ENCODE results near the gene IL1RL2. TPM values are rescaled to one million over a fixed set of nuclear protein-coding genes. Genes with fewer than 3 reads are reported as not detected.

Gene IL1RL2
- total and polyA plus RNA-seq, 2 experiments from 2014 or later = 2.0 to 2.3 TPM

GRCh38 chr2:102145934-102146333 lies 40.9 kb upstream of the IL1RL2 start:
- in situ Hi-C loops (cut with MboI) = loop anchor here (25.0 kb wide), 1 partner anchor 109 kb away; no protein-coding TSS in a partner anchor
- Histone ChIP-seq H3K9me2 (ENCODE audit: insufficient read depth) (no peaks in the 10 kb centered on the region), H2AFZ (no peak overlapping the region), H3K27me3 (replicated peaks; ENCODE audit: insufficient read depth) (no peaks in the 10 kb centered on the region), H3K4me3 (no peak overlapping the region), H4K20me1 (ENCODE audit: insufficient read depth) (peaks cover 4% of the 10 kb centered on the region; the same call in 1 of the 2 replicates), H3K36me3 (ENCODE audit: low read depth) (peaks cover 35% of the 10 kb centered on the region), H3F3A (ENCODE audit: insufficient read depth) (peaks cover 57% of the 10 kb centered on the region), H3K79me2 (ENCODE audit: insufficient read depth) (peaks cover 94% of the 10 kb centered on the region), H3K4me1 (ENCODE audit: insufficient read depth) (peaks cover 14% of the 10 kb centered on the region), H3K9ac (no peak overlapping the region), H3K27ac (no peak overlapping the region), H3K9me3 (ENCODE audit: low read depth) (no peaks in the 10 kb centered on the region), H3K4me2 (ENCODE audit: unreplicated experiment) (no peak overlapping the region)
- 97 to 100% methylated on average over 4 of the region's 4 CpGs for WGBS, 2 experiments (ENCODE audit: low coverage in 1 of 2, low lambda C conversion rate in 2 of 2, missing lambda C conversion rate in 2 of 2)
- TF ChIP-seq EZH2phosphoT487 (IDR thresholded peaks at IDR 0.05; ENCODE audit: insufficient read depth, low read depth) (no peak), EZH2 (IDR thresholded peaks at IDR 0.05; ENCODE audit: insufficient read depth, poor library complexity, severe bottlenecking) (no peak)
- DNase-seq = no peak

- peak overlapping the region; percentile 67 for H3K27ac ChIP-seq
- WGBS, 2 experiments (ENCODE audit: low coverage in 1 of 2, low lambda C conversion rate in 2 of 2, missing lambda C conversion rate in 2 of 2) = 67 to 80% methylated on average over 3 of the region's 3 CpGs
- in situ Hi-C loops (cut with MboI) = loop anchor here (25.0 kb wide), 1 partner anchor 111 kb away; no protein-coding TSS in a partner anchor
- peak overlapping the region; percentile 45; the same call in 1 of the 2 replicates for H3K9ac ChIP-seq
- H3K79me2 ChIP-seq (ENCODE audit: insufficient read depth) = peaks cover 100% of the 10 kb centered on the region
- no peaks in the 10 kb centered on the region for H3K4me1 ChIP-seq (ENCODE audit: insufficient read depth)
- peak; percentile 68 for DNase-seq
- TF ChIP-seq EZH2phosphoT487 (IDR thresholded peaks at IDR 0.05; ENCODE audit: insufficient read depth, low read depth) (no peak), EZH2 (IDR thresholded peaks at IDR 0.05; ENCODE audit: insufficient read depth, poor library complexity, severe bottlenecking) (no peak)
- H3K9me3 ChIP-seq (ENCODE audit: low read depth) = no peaks in the 10 kb centered on the region
- no peak overlapping the region for H2AFZ ChIP-seq
- no peak overlapping the region for H3K4me2 ChIP-seq (ENCODE audit: unreplicated experiment)
- peaks cover 40% of the 10 kb centered on the region for H3K36me3 ChIP-seq (ENCODE audit: low read depth)
- H3K9me2 ChIP-seq (ENCODE audit: insufficient read depth) = no peaks in the 10 kb centered on the region
- H4K20me1 ChIP-seq (ENCODE audit: insufficient read depth) = peaks cover 13% of the 10 kb centered on the region
- no peak overlapping the region for H3K4me3 ChIP-seq
- no peaks in the 10 kb centered on the region for H3K27me3 ChIP-seq (replicated peaks; ENCODE audit: insufficient read depth)
- peaks cover 46% of the 10 kb centered on the region for H3F3A ChIP-seq (ENCODE audit: insufficient read depth)
Measured at GRCh38 chr2:102147935-102148334, 38.9 kb upstream of the IL1RL2 start.

GRCh38 chr2:102149243-102149642 lies 37.6 kb upstream of the IL1RL2 start:
- H3K9ac ChIP-seq = no peak overlapping the region
- no peaks in the 10 kb centered on the region for H3K4me1 ChIP-seq (ENCODE audit: insufficient read depth)
- H2AFZ ChIP-seq = no peak overlapping the region
- DNase-seq = no peak
- in situ Hi-C loops (cut with MboI) = loop anchor here (25.0 kb wide), 1 partner anchor 112 kb away; no protein-coding TSS in a partner anchor
- no peak overlapping the region for H3K4me2 ChIP-seq (ENCODE audit: unreplicated experiment)
- no peaks in the 10 kb centered on the region for H3K27me3 ChIP-seq (replicated peaks; ENCODE audit: insufficient read depth)
- peak overlapping the region; percentile 67 for H3K27ac ChIP-seq
- TF ChIP-seq EZH2phosphoT487 (IDR thresholded peaks at IDR 0.05; ENCODE audit: insufficient read depth, low read depth) (no peak), EZH2 (IDR thresholded peaks at IDR 0.05; ENCODE audit: insufficient read depth, poor library complexity, severe bottlenecking) (no peak)
- no peaks in the 10 kb centered on the region for H3K9me3 ChIP-seq (ENCODE audit: low read depth)
- WGBS, 2 experiments (ENCODE audit: low coverage in 1 of 2, low lambda C conversion rate in 2 of 2, missing lambda C conversion rate in 2 of 2) = 65 to 75% methylated on average over 2 of the region's 2 CpGs
- H3K36me3 ChIP-seq (ENCODE audit: low read depth) = peaks cover 46% of the 10 kb centered on the region
- H4K20me1 ChIP-seq (ENCODE audit: insufficient read depth) = peaks cover 19% of the 10 kb centered on the region
- no peak overlapping the region for H3K4me3 ChIP-seq
- no peaks in the 10 kb centered on the region for H3K9me2 ChIP-seq (ENCODE audit: insufficient read depth)
- H3K79me2 ChIP-seq (ENCODE audit: insufficient read depth) = peaks cover 100% of the 10 kb centered on the region
- H3F3A ChIP-seq (ENCODE audit: insufficient read depth) = peaks cover 37% of the 10 kb centered on the region

DNA sequence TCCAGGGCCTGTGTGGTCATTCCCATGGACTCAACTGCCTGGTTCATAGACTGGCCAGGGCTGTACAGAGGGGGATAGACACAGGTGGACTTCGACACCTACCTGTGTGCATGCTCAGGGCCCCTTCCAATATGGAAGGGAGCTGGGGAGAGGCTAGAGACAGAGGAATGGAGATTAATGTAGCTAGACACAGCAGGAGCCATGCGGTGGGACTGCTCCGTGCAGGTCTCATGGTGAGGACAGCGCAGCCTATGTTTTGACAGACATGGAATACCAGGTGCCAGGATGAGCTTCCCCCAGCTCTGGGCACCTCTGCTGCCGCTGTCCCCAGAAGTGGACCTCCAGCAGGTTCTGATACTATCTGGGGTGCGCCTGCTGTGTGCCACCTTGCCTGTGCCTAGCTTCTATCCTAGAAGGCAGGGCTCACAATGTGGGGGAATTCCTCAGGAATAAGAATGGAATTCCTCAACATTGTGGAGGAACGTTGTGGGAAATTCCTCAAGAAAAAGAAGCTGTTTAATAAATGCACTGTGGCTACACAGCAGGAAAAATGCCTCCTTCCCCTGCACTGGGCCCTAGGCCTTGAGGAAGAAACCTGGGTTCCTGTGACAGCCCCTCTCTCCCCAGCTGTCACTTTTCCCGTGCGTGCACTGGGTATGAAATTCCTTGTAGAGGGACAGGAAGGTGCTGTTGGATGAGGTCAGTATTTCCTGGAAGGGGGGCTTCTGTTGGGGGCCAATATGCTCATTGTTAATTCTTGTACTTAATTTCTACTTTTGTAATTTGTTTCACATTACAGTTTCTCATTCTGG lies 37.0 kb upstream of the IL1RL2 start:
- no peak for TF ChIP-seq EZH2phosphoT487 (IDR thresholded peaks at IDR 0.05; ENCODE audit: insufficient read depth, low read depth)
- TF ChIP-seq EZH2 (IDR thresholded peaks at IDR 0.05; ENCODE audit: insufficient read depth, poor library complexity, severe bottlenecking) = no peak
- peaks cover 100% of the 10 kb centered on the region for H3K79me2 ChIP-seq (ENCODE audit: insufficient read depth)
- no peaks in the 10 kb centered on the region for H3K27me3 ChIP-seq (replicated peaks; ENCODE audit: insufficient read depth)
- in situ Hi-C loops (cut with MboI) = loop anchor here (25.0 kb wide), 1 partner anchor 113 kb away; no protein-coding TSS in a partner anchor
- H3K9me2 ChIP-seq (ENCODE audit: insufficient read depth) = no peaks in the 10 kb centered on the region
- no peak overlapping the region for H3K9ac ChIP-seq
- no peak overlapping the region for H2AFZ ChIP-seq
- H3K36me3 ChIP-seq (ENCODE audit: low read depth) = peaks cover 52% of the 10 kb centered on the region
- peaks cover 19% of the 10 kb centered on the region for H4K20me1 ChIP-seq (ENCODE audit: insufficient read depth)
- H3K4me1 ChIP-seq (ENCODE audit: insufficient read depth) = no peaks in the 10 kb centered on the region
- no peak overlapping the region for H3K4me3 ChIP-seq
- no peaks in the 10 kb centered on the region for H3K9me3 ChIP-seq (ENCODE audit: low read depth)
- H3K4me2 ChIP-seq (ENCODE audit: unreplicated experiment) = no peak overlapping the region
- DNase-seq = no peak
- 86 to 88% methylated on average over 9 of the region's 9 CpGs for WGBS, 2 experiments (ENCODE audit: low coverage in 1 of 2, low lambda C conversion rate in 2 of 2, missing lambda C conversion rate in 2 of 2)
- peaks cover 37% of the 10 kb centered on the region for H3F3A ChIP-seq (ENCODE audit: insufficient read depth)
- H3K27ac ChIP-seq = no peak overlapping the region

Data from GM23248 (cell line).